ENCODE measurements around the gene C12orf75.
"Not testable (repeated sequence)": the region's sequence is repeated elsewhere in the genome, so short reads cannot be mapped to it uniquely, and the experiment has no call there.

The C12orf75 gene

DNA sequence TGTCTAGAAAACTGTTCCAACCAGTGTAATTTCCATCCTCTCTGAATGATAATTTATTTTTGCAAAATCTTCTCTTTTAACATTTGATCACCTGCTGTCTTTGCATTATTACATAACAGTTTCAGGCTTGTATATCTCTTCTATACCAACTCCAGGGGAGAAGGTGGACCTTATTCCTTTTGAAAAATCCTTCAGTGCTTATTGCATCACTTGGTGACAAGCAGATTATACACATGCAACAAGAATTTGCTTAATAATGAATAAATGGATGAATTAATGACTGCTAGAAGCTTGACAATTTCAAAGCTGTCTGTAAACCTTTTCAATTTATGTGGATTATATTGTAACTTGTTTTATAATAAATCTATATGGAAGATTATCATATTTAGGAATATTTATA lies 37.3 kb upstream of the C12orf75 start:
- H3K36me3 ChIP-seq: no peaks in the 10 kb centered on the region
- TF ChIP-seq Cebpa-rat (IDR thresholded peaks at IDR 0.05): no peak
- peaks cover 8% of the 10 kb centered on the region for H3K9me3 ChIP-seq
- no peaks in the 10 kb centered on the region for H3K27me3 ChIP-seq
- H4K20me1 ChIP-seq: no peaks in the 10 kb centered on the region
- H3K4me2 ChIP-seq: no peak overlapping the region
- H3K27ac ChIP-seq: no peak overlapping the region
- H3K4me3 ChIP-seq: no peak overlapping the region
- no peak overlapping the region for H3K9ac ChIP-seq
- H3K4me1 ChIP-seq: no peaks in the 10 kb centered on the region

DNA sequence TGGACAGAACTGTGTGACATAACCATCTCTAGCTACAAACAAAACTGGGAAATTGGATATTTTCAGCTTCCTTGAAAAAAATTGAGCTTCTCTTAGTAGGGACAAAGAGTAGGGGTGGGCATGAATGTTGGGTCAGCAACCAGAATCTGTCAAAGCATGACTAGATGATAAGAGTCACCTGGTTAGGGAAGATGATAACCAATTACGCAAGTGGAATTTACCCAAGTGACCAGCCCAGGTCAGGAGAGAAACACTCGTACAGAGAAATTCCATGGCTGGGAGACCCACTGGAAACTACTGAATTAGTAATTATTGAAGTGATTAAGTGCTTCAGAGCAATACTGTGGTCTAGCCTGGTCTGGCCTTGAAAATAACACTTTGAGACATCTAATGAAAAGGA lies 36.3 kb upstream of the C12orf75 start:
- H3K36me3 ChIP-seq: no peaks in the 10 kb centered on the region
- H4K20me1 ChIP-seq: no peaks in the 10 kb centered on the region
- no peak overlapping the region for H3K27ac ChIP-seq
- no peak overlapping the region for H3K4me3 ChIP-seq
- no peak overlapping the region for H3K9ac ChIP-seq
- TF ChIP-seq Cebpa-rat (IDR thresholded peaks at IDR 0.05): no peak
- H3K4me1 ChIP-seq: no peaks in the 10 kb centered on the region
- H3K27me3 ChIP-seq: no peaks in the 10 kb centered on the region
- H3K4me2 ChIP-seq: no peak overlapping the region
- peaks cover 18% of the 10 kb centered on the region for H3K9me3 ChIP-seq

DNA sequence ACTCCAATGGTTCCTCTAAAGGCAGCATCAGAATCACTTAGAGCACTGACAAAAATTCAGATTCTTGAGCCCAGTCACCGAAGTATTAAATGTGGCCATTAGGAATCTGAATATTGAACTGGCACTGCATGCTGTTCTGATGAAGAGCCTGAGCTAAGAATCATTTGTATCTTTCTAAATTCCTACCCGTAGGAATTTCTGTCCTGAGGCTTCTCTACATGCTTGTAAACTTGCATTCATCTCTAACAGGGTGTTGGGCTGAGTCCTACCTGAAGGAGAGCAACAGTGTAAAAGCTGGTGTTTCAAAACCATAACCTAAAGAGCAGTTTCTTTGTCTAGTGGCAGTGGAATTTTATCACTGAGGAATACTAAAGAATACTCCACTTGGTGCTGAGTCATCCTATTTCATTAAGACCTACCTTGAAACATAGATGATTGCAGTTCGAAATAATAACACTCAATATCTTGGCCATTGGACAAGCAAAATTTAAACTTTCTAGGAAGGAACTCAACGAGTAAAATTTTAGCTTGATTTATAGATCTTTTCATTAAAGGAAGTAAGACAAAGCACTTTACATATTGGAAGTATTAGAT lies 35.5 kb upstream of the C12orf75 start:
- Histone ChIP-seq H3K9me3 (peaks cover 26% of the 10 kb centered on the region), H3K27ac (no peak overlapping the region), H3K36me3 (no peaks in the 10 kb centered on the region), H3K9ac (no peak overlapping the region), H3K4me1 (no peaks in the 10 kb centered on the region), H3K27me3 (no peaks in the 10 kb centered on the region), H3K4me3 (no peak overlapping the region), H4K20me1 (no peaks in the 10 kb centered on the region), H3K4me2 (no peak overlapping the region)
- no peak for TF ChIP-seq Cebpa-rat (IDR thresholded peaks at IDR 0.05)

DNA sequence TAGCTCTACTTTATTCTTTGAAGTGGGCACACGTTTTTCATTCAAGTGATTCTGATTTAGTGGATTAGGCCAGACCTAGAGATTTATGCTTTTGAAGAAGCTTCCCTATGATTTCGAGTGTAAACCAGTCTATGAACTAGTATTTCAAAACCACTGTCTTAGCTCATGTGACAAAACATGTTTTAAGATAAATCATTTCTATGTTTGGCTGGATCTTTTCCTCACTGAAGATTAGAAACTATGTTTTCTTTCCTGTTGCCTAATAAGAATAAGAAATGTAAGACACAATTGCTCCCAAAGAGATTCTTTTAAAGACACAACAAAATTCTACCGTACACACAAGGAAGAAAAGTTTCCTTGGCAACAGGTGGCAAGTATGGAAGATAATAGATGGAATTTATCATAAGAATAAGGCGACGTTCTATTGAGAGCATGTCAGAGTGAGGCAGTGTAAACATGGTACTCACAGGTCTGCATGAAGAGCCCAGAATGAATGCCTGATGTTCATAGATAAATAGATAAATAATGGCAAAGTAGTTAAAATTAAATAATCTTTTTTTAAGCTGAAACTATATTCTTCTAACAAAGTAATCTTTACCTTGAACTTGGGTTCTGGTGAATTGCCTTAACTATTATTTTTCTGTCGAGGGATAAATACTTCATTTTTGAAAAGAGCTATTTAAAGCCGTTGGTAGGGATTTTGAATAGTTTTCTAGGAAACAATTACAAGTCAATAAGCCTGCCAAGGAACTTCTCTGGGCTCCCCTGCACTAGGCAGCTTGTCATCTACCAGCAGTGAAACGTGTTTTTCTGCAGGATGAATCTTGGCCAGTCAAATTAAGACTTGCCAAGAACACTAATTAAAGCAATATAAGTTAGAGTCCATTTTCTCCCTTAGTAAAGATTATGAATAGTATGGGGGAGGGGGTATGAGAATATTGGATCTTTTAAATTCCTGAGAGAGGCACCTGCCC lies 34.1 kb upstream of the C12orf75 start:
- no peak for TF ChIP-seq Cebpa-rat (IDR thresholded peaks at IDR 0.05)
- H3K4me2 ChIP-seq: no peak overlapping the region

DNA sequence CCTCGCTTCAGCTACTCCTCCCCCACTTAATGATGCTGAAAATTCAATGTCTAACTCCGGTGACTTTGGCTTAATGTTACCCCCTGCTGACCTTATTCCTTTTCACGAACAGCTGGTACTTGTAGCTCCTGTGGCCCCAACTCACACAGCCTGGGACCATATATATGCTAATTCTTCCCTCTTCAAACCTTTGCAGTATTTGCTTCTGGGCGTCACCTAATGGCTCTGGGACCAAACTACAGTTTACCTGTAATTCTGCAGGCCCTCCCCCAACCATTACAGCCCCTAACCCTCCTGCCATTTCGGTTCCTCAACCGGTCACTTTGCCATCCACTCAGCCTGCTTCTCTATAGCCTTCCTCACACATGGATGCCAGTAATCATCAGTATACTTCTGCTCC lies 29.6 kb upstream of the C12orf75 start:
- TF ChIP-seq Cebpa-rat (IDR thresholded peaks at IDR 0.05): no peak
- no peak overlapping the region for H3K27ac ChIP-seq
- H3K9ac ChIP-seq: no peak overlapping the region
- no peaks in the 10 kb centered on the region for H3K27me3 ChIP-seq
- H3K4me3 ChIP-seq: no peak overlapping the region
- no peaks in the 10 kb centered on the region for H4K20me1 ChIP-seq
- H3K4me1 ChIP-seq: no peaks in the 10 kb centered on the region
- peaks cover 47% of the 10 kb centered on the region for H3K9me3 ChIP-seq
- no peak overlapping the region for H3K4me2 ChIP-seq
- H3K36me3 ChIP-seq: no peaks in the 10 kb centered on the region

More for the DNA sequence above, 34.1 kb upstream of the C12orf75 start:
- Histone ChIP-seq H3K27me3 (no peaks in the 10 kb centered on the region), H3K4me3 (no peak overlapping the region), H3K27ac (no peak overlapping the region), H3K9ac (no peak overlapping the region), H3K4me1 (no peaks in the 10 kb centered on the region), H3K36me3 (no peaks in the 10 kb centered on the region), H3K9me3 (peaks cover 40% of the 10 kb centered on the region), H4K20me1 (no peaks in the 10 kb centered on the region)

DNA sequence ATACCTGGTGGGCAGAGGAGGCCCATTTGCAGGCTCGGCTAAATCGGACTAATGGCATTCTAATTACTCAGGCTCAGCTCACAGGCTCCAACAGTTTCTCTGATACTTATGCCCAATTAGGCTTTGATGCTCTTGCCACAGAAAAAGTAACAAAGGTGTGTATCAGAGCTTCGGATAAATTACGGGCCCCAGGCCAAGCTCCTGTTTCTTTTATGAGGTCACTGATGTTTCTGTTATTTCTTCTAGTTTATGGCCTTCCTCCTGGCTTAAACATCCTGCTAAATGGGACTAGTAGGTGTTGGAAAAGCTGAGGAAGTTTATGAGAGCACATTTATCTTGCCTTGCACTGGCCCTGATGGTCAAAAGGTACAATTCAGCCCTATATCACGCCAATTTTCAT lies 28.8 kb upstream of the C12orf75 start:
- Histone ChIP-seq H3K4me1 (no peaks in the 10 kb centered on the region), H3K36me3 (no peaks in the 10 kb centered on the region), H3K9ac (no peak overlapping the region), H4K20me1 (no peaks in the 10 kb centered on the region), H3K4me3 (no peak overlapping the region), H3K27ac (no peak overlapping the region), H3K9me3 (peaks cover 47% of the 10 kb centered on the region), H3K4me2 (no peak overlapping the region), H3K27me3 (no peaks in the 10 kb centered on the region)
- TF ChIP-seq Cebpa-rat (IDR thresholded peaks at IDR 0.05): no peak

DNA sequence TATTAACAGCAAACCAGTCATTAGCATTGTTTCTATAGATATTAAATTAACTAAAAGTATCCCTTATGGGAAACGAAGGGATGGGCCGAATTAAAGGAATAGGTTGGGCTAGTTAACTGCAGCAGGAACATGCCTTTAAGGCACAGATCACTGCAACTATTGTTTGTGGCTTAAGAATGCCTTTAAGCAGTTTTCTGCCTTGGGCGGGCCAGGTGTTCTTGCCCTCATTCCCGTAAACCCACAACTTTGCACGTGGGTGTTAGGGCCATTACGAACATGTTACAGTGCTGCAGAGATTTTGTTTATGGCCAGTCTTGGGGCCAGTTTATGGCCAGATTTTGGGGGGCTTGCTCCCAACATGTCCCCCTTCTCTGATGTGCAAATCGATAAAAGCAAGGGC lies 27.5 kb upstream of the C12orf75 start:
- not testable (repeated sequence) for H3K27me3 ChIP-seq, H3K27ac ChIP-seq, H4K20me1 ChIP-seq, H3K9ac ChIP-seq, H3K4me2 ChIP-seq, H3K4me3 ChIP-seq, H3K36me3 ChIP-seq, H3K4me1 ChIP-seq
- H3K9me3 ChIP-seq: peaks cover 45% of the 10 kb centered on the region

DNA sequence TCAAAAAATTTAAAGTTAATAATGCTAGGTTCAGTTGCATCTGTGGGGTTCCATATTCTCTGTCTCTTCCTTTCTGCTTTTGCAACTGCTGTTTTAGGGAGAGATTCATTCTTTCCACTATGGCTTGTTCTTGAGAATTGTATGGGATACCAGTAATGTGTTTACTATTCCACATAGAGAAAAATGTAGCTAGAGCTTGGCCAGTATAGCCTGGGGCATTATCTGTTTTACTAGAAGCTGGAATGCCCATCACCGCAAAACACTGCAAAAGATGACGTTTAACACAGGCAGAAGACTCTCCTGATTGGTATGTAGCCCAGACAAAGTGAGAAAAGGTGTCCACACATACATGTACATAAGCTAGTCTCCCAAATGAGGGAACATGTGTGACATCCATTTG lies 25.9 kb upstream of the C12orf75 start:
- not testable (repeated sequence) for H4K20me1 ChIP-seq, H3K27me3 ChIP-seq, H3K4me1 ChIP-seq, H3K4me2 ChIP-seq, H3K36me3 ChIP-seq, H3K27ac ChIP-seq, H3K4me3 ChIP-seq, H3K9ac ChIP-seq
- H3K9me3 ChIP-seq: peaks cover 41% of the 10 kb centered on the region

DNA sequence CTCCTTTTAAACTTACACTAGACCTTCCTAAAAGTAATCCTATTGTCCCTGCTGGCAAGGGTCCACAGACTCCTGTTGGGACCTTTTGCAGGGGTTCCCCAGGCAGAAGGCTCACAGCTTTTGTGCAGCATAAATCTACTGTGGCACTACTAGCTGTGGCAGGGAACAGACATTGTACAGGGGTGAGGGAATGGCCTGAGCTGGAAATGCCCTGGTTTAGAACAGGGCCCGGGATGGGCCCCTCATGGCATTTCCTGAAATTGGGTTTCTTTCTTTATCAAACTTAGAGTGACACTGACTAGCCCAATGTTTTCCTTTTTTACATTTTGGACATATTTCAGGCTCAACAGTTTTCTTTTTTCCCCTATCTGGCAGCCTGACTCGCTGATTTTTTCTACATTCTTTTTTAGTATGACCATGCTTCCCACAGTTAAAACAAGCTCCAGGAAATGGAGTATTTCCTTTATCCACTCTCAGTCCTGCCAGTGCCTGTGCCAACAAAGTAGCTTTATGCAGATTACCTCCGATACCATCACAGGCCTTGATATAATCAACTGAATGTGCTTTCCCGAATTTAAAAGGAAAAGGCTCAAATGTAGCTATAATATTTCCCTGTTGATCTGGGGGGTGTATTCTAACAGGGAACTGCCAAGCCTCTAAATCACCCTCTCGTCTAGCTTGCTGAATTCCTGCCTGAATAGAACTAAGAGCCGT lies 22.7 kb upstream of the C12orf75 start:
- H3K27ac ChIP-seq, H3K9ac ChIP-seq, H3K4me3 ChIP-seq, H3K4me1 ChIP-seq, H4K20me1 ChIP-seq, H3K27me3 ChIP-seq, H3K36me3 ChIP-seq, H3K4me2 ChIP-seq: not testable (repeated sequence)
- H3K9me3 ChIP-seq: peaks cover 31% of the 10 kb centered on the region

DNA sequence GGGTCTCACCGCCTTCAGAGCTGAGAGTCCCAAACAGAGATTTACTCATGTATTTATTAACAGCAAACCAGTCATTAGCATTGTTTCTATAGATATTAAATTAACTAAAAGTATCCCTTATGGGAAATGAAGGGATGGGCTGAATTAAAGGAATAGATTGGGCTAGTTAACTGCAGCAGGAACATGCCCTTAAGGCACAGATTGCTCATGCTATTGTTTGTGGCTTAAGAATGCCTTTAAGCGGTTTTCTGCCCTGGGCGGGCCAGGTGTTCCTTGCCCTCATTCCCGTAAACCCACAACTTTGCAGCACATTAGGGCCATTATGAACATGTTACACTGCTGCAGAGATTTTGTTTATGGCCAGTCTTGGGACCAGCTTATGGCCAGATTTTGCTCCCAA lies 21.7 kb upstream of the C12orf75 start:
- H3K27ac ChIP-seq: not testable (repeated sequence)

DNA sequence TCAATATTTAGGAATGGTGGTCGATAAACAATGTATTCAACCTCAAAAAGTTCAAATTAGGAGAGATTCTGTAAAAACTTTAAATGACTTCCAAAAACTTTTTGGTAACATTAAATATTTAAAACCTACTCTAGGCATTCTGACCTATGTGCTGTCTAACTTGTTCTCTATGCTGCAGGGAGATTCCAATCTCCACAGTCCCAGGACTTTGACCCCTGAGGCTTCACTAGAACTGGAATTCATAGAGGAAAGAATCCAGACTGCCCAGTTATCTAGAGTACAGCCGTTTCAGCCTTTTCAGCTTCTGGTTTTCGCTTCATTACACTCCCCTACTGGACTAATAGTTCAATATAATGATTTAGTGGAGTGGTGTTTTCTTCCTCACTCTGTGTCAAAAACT lies 21.1 kb upstream of the C12orf75 start:
- H3K4me3 ChIP-seq, H3K27me3 ChIP-seq, H4K20me1 ChIP-seq, H3K36me3 ChIP-seq, H3K27ac ChIP-seq, H3K4me1 ChIP-seq, H3K9ac ChIP-seq, H3K4me2 ChIP-seq: not testable (repeated sequence)
- peaks cover 39% of the 10 kb centered on the region for H3K9me3 ChIP-seq

More for the DNA sequence above, 21.7 kb upstream of the C12orf75 start:
- H3K9me3 ChIP-seq: peaks cover 33% of the 10 kb centered on the region
- H4K20me1 ChIP-seq, H3K36me3 ChIP-seq, H3K4me1 ChIP-seq, H3K27me3 ChIP-seq, H3K9ac ChIP-seq, H3K4me3 ChIP-seq, H3K4me2 ChIP-seq: not testable (repeated sequence)

DNA sequence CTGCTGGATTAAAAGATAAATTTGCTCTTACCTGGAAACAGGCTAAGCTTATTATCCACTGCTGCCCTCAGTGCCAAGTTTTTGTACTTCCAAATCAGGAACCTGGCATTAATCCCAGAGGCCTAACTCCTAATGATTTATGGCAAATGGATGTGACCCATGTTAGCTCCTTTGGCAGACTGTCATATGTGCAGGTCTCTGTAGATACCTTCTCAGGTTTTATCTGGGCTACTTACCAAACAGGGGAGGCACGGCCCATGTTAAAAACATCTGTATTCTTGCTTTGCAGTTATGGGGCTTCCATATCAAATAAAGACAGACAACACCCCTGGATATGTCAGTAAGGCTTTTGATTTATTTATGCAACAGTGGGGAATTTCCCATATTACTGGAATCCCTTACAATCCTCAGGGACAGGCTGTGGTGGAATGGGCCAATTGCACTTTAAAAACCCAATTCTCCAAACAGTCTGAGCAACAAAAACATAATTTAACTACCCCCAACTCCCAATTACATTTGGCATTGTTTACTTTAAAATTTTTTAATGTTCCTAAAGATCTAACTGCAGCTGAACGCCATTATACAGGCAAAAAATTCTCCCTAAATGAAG lies 19.9 kb upstream of the C12orf75 start:
- peaks cover 51% of the 10 kb centered on the region for H3K9me3 ChIP-seq
- H3K27me3 ChIP-seq, H3K4me2 ChIP-seq, H3K36me3 ChIP-seq, H3K27ac ChIP-seq, H3K4me1 ChIP-seq, H3K4me3 ChIP-seq, H3K9ac ChIP-seq, H4K20me1 ChIP-seq: not testable (repeated sequence)

DNA sequence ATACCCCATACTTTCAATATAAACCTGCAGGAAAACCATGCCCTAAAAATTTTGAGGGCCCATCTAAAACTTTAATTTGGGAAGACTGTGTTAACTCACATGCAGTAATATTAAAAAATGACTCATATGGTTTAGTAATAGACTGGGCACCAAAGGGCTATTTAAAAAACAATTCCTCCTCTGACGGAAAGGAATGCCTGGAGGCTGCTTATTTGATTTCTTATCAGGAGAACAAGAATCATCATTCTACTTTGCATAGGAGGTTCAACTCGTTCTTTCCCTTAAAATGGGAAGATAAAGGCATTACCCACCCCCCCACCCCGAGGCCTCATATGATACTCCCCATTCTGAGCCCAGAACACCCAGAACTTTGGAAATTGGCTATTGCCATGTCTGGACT lies 18.6 kb upstream of the C12orf75 start:
- H3K27ac ChIP-seq, H3K4me1 ChIP-seq, H3K4me2 ChIP-seq, H3K9ac ChIP-seq, H3K4me3 ChIP-seq, H4K20me1 ChIP-seq, H3K36me3 ChIP-seq, H3K27me3 ChIP-seq: not testable (repeated sequence)
- H3K9me3 ChIP-seq: peaks cover 52% of the 10 kb centered on the region
